ENCODE results near the gene GLI2.

Gene GLI2

GRCh38 chr2:120715353-120715752, 20.3 kb upstream of the GLI2 start:
- no peak for DNase-seq

GRCh38 chr2:120715941-120716340, 19.7 kb upstream of the GLI2 start:
- no peak for DNase-seq

- no peak for DNase-seq
Measured at GRCh38 chr2:120716641-120717585, 18.8 kb upstream of the GLI2 start.

DNA sequence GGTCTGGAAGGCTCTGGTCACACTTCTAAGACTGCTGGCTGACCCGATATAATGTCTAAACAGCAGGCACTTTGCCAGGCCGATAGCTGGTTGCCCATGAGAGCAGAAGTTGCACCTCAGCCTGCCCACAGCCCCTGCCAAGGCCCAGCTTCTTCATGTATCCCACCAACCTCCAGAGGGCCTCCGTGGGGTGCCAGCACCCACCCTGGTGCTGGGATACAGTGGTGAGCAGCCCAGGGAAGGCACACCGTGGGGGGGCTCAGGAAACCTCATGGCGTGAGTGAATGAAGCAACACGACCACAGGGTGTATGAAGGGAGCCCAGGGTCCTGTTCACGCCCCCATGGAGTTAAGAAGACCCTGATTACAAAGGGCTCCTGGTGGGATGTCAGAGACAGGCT, 16.2 kb upstream of the GLI2 start:
- DNase-seq, result no peak

DNA sequence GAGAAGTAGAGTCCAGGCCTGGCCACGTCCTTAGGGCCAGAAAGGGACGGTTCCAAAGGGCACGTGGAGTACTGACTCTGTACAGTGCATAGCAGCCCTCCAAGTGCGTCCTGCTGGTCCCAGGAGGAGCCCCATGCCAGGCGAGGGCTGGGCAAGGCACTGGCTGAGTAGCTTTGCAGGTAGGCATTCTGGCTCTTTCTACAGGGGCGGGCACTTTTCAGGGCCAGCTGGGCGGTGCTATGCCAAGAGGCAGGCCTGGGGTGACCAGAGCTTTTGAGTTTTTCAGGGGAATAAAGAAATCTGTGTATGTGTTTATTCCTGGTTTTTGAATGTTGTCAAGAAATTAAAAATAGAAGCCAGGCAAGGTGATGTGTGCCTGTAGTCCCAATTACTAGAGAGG, 15.4 kb upstream of the GLI2 start:
- DNase-seq, result no peak

- DNase-seq, result no peak
Measured at GRCh38 chr2:120720746-120721375, 14.8 kb upstream of the GLI2 start.

DNA sequence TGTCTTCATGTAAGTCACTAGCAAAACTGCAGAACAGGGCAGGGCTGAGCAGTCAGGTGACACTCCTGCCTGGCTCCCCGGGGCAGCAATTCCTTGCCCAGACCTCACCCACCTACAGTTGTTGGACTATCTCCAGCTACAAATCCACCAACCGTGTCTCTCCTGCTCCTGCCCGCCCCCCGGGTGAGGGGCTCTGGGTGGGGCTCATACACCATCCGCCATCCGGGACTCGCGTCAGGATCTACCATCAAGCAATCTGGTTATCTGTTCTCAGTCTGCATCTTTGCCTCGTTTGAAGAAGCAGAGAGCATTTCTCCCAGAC, 13.5 kb upstream of the GLI2 start:
- no peak for DNase-seq

- no peak for DNase-seq
Measured at GRCh38 chr2:120722568-120723421, 12.9 kb upstream of the GLI2 start.

- no peak for DNase-seq
Measured at GRCh38 chr2:120726245-120726644, 9.4 kb upstream of the GLI2 start.

- DNase-seq, result no peak
Measured at GRCh38 chr2:120729406-120730399, 6.0 kb upstream of the GLI2 start.

GRCh38 chr2:120731175-120731574, 4.5 kb upstream of the GLI2 start:
- DNase-seq, result no peak

DNA sequence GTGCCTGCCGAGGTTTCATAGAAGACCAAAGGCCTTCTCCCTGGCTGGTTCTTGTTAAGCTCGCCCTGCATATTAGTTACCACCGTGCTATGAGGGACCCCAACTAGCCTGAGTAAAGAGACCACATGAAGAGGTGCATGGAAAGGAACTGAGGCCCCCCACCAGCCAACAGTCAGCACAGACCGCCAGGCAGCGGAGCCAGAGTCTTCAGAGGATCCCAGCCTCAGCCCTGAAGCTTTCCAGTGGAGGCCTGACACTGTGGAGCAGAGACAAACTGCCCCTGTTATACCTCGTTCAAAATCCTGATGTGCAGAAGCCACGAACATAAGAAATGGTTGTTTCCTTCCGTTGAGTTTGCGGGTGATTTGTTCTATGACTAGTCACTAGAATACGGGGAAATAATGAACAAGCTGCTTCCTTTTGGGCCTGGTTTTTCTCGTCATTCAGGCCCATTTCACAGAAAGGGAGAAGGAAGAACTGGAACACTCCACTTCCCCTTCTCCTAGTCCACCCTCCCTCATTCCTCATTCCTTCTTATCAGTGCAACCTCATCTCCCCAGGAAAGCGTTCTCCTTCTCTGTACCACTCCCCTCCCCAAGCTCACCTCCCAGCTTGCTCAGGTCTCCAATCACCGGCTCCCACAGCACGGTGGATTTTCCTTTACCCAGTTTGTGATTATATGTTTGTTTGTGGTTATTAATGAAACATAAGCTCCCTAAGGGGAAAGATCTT, 3.0 kb upstream of the GLI2 start:
- no peak for DNase-seq

DNA sequence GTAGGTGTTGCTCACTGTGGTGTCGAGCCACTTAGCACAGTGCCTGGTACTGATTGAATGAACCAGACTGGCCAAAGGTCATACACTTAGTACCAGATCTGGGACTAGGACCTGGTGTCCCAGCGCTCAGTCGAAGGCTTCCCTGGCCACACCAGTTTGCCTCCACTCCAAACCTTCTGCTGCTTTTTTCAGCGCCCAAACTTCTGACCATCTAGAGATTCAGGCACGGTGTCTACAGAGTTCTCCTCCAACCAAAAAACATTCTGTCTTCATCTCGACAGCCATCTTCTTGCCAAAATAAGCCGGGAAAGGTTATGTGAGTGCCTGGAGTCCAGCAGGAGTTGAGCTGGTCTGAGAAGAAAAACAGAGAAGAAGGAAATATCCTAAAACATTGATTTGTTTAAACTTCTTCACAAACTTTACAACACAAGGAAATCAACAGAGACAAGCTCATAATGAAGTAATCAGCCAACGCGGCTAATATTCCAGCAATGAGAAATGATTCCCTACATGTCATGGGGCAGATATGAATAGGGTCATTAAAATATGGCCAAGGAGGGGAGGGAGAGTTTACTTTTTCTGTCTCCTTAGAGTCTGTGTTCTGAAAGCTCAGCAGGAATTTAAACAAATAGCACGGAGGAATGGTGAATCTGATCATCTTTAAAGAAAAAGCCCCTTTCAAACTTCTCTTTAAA, 2.3 kb upstream of the GLI2 start:
- DNase-seq, result no peak

- no peak for DNase-seq
Measured at GRCh38 chr2:120734930-120735651, 577 bp upstream of the GLI2 start.

DNA sequence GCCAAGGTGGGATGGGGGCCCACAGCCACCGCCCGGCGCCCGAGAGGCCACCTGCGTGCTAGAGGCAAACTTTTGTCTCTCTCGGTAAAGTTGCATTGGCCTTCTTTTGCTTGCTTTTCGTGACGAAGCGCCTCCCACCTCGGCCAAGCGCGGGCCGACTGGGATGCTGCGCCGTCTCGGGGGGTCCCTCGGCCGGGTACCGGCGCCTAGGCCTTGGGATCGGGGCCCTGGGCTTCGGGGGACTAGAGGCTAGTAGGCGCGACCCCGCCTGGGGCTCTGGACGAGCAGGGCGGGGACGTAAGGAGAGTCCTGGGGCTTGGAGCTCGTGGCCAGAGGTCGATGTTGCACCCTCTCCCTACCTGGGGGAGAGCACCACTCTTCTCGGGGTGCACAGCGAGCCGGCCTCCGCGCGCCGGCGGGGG, 545 bp downstream of the GLI2 start:
- DNase-seq, result no peak

- DNase-seq, result no peak
Measured at GRCh38 chr2:120736624-120737339, 1.1 kb downstream of the GLI2 start.

GRCh38 chr2:120737340-120738101, 1.9 kb downstream of the GLI2 start:
- DNase-seq, result no peak

DNA sequence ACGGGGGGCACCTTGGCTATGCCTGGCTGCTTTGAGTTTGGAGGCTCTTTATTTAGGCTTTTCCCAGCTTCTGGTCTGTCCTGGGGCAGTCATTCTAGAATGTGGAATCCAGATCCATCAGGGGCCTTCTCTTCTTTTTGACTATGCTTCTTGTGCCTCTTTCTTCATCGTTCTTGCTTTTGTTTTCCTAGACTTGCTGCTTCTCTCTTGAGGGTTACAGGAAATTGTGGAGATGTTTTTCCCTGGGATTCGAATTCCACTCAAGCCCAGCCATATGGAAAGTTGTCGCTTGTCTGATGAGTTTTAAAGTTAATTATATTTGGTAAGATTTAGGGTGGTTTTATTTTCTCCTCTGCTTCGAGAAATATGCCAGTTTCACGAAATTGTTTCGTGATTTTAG, 2.4 kb downstream of the GLI2 start:
- no peak for DNase-seq
